HG03280 (cell line): ENCODE measurements around the gene TMUB1.
"Not testable (repeated sequence)": the region's sequence is repeated elsewhere in the genome, so short reads cannot be mapped to it uniquely, and the experiment has no call there.

Experiments
- ATAC-seq: cut with Tn5 transposase; IDR thresholded peaks from one replicate; pipeline ENCODE4 v1.9.1; 2021; ENCODE audit warnings: mild to moderate bottlenecking, moderate library complexity; ENCODE audit not compliant: unreplicated experiment

The TMUB1 gene

DNA sequence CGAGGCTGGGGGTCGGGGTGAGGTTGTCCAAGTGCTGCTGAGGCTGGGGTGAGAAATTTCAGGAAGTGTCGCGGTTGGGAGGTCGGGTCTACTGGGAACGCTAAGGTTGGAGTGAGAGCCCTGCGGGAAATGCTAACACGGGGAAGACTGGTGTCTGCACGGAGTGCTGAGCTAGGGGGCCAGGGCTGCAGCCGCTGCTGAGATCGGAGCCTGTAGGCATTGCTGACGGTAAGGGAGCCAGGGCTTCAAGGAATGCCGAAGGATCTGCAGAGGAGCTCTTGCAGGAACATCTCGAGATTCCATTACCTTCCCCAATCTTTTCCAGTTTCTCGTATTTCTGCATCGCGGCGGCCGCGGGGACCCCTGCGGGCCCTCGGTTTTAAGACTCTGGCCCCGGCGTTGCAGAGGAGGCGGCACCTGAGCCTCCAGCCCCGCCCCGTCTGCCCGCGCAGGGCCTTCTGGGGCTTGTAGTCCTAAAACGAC is 25.7 kb downstream of the TMUB1 start, which contains the start of gene CDK5:
Gene CDK5 (minus strand): TSS at position 392 of the 483 bp plus-strand sequence. CDS start 49 bp downstream, at position 343.
- ATAC-seq = peak; percentile 7

DNA sequence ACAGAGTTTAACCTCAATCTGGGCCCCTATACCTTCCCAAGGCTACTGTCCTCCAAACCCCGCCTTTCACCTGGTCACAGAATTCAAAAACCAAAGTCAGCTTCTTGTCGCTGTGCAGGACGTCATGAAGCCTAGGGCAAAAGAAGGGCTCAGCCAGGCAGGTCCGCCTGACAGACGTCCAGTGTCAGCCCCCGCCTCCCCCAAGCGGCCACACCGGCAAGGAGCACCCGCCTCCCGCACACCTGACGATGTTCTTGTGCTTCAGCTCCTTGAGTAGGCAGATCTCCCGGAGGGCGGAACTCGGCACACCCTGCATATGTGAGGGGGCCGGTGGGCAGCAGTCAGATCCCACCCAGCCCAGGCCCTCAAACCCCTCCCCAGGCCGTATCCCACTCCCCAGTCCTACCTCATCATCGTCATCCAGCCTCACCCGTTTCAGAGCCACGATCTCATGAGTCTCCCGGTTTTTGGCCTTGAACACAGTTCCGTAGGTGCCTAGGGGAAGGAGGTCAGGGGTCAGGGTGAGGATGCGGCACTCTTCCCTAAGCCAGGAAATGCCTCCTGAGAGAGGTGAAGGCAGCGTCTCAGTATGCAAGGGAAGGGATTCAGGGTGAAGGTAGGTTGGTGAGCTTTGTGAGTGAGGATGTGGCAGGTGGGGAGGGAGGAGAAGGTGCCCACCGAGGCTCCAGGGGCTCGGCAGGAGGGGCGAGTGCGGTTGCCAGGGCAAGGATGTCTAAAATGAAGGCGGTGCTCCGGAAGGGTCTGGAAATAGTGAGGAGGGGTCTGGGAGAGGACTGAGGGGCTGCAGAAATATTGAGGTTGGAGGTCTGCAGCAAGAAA is 26.4 kb downstream of the TMUB1 start:
- no peak for ATAC-seq

- ATAC-seq = no peak
Measured at GRCh38 chr7:151056283-151056665, 27.0 kb downstream of the TMUB1 start.

DNA sequence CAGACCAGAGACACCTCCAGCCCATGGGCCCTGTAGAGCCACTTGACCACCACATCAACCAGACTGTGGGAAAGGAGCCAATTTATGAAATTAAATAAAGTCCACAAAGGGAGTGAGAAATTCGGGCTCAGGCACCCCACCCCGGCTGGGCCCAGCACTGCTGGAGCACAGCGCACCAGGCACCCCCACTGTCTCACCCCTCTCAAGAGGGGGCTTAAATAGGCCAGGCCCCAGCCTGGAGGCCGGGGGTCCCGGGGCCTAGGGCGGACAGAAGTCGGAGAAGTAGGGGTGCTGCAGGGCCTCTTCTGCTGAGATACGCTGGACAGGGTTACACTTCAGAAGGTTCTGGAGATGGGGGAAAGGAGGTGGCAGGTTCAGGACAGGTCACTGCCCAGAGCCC is 29.5 kb downstream of the TMUB1 start:
- ATAC-seq = no peak

DNA sequence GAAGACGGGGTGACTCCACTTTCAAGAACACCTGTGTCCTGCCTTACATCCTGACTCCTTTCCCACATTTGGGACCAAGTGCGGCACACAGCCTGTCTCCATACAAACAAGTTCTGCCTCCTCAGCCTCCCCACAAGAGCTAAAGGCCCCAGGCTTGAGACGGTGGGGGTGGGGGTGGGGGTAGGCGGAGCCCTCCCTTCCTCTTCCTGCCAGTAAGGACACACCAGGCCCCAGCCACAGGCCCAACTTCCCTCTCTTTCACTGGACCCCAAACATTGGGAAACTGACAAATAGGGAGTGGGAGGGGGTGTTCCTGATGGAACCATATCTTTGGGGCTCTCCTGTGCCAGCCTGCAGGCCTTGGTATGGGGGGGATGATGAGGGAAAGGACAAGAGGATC is 30.2 kb downstream of the TMUB1 start:
- ATAC-seq = no peak

DNA sequence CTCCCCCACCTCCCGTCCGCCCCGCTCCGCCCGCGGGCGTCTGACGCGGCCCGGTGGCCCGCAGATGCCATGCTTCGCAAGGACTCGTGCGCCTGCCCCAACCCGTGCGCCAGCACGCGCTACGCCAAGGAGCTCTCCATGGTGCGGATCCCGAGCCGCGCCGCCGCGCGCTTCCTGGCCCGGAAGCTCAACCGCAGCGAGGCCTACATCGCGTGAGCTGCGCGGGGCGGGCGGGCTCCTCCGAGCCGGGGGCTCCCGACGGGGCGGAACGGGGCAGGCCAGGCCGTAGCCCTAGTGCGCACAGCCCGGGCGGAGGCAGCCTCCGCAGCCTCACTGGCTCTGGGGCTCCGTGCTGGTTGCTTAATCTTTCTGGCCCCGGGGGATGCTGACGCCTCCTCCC is 32.2 kb downstream of the TMUB1 start:
- ATAC-seq = no peak

DNA sequence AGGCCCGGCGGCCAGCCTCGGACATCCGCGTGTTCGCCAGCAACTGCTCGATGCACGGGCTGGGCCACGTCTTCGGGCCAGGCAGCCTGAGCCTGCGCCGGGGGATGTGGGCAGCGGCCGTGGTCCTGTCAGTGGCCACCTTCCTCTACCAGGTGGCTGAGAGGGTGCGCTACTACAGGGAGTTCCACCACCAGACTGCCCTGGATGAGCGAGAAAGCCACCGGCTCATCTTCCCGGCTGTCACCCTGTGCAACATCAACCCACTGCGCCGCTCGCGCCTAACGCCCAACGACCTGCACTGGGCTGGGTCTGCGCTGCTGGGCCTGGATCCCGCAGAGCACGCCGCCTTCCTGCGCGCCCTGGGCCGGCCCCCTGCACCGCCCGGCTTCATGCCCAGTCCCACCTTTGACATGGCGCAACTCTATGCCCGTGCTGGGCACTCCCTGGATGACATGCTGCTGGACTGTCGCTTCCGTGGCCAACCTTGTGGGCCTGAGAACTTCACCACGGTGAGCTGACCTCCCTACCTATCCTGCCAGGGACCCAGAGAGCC is 34.3 kb downstream of the TMUB1 start:
- no peak for ATAC-seq

DNA sequence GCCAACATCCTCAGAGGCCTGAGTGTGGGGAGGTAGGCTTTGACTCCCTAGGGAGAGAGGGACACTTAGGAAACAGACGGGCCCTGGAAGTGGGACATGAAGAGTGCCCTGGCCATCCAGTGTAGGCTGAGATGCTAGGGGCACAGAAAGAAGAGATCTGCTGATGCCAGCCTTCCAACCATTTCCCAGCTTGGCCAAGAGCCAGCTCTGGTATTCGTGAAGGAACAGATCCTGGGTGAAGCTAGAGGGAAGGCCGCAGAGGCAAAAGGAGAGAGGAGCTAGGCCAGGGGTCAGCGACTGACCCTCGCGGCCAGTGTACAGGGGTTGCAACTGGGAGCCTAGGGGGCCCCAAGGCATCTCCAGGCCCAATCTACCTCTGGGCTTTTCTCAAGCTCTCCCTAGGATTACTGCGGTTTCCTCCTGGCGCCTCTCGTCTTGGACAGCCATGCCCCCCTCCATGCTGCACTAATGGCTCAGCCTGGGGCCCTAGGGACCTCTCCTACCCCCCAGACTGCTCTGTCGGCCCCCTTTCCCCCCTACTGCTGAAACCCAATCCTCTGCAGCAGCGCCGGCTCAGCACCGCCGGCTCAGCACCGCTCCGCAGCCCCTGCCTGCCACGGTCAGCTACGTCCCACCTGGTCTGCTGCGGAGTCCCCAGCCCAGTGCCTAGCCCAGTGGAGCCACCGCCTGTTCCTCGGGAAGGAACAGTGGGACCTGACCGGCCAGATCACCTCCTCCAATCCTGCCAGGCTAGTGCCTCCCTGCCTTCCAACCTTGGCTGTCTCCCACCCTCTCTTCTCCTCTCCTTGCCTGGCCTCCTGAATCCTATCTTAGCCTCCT is 35.1 kb downstream of the TMUB1 start, which contains the start of gene ASIC3:
Gene ASIC3 (plus strand): TSS at position 556 of the 840 bp plus-strand sequence. CDS start 355 bp downstream, outside the sequence.
- no peak for ATAC-seq

DNA sequence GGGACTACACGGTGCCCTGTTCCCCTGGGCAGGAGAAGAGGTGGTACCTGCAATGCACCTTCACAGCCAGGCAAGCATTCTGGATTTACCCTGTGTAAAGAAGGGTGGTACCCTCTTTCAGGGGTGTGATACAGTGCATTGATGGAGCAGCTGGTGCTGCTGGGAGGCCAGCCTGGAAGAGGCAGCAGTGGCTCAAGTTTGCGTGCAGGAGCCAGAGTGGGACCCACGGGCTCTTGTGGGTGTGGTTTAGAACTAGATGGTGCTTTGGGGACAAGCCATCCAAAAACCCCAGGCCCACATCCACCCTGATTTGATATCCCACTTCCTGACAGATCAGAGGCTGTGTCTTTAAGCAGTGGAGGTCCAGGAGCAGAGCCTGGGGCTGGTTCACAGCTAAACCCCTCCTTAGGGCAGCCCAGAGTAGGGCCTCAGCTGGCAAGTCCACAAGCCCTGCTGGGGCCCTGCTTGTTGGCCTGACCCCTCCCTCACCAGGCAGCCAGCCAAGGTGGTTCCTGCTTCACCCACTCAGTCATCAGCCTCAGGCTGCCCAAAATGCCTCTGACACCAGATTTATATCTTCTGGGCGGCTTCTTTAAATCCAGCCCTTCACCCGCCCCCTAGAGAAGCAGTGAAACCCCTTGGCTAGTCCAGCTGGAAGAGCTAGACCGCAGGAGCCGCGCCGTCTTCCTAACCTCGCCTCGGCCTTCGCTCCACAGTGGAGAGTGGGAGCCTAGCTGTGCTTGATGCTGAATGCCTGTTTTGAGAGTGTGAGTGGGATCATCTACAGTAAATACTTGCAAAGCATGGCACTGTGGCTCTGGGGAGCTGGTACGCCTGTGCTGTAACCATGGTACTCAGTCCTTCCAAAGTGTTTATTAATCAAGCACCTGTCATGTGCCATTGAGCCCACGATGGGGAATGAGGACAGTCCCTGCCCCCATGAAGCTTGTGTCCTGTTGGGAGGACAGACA is 36.4 kb downstream of the TMUB1 start:
- no peak for ATAC-seq

- ATAC-seq = no peak
Measured at GRCh38 chr7:151045967-151046366, 37.3 kb downstream of the TMUB1 start.

GRCh38 chr7:151045262-151045661 is 38.0 kb downstream of the TMUB1 start:
- no peak for ATAC-seq

GRCh38 chr7:151043959-151044358 is 39.3 kb downstream of the TMUB1 start:
- no peak for ATAC-seq

GRCh38 chr7:151043449-151043848 is 39.8 kb downstream of the TMUB1 start:
- ATAC-seq = not testable (repeated sequence)

DNA sequence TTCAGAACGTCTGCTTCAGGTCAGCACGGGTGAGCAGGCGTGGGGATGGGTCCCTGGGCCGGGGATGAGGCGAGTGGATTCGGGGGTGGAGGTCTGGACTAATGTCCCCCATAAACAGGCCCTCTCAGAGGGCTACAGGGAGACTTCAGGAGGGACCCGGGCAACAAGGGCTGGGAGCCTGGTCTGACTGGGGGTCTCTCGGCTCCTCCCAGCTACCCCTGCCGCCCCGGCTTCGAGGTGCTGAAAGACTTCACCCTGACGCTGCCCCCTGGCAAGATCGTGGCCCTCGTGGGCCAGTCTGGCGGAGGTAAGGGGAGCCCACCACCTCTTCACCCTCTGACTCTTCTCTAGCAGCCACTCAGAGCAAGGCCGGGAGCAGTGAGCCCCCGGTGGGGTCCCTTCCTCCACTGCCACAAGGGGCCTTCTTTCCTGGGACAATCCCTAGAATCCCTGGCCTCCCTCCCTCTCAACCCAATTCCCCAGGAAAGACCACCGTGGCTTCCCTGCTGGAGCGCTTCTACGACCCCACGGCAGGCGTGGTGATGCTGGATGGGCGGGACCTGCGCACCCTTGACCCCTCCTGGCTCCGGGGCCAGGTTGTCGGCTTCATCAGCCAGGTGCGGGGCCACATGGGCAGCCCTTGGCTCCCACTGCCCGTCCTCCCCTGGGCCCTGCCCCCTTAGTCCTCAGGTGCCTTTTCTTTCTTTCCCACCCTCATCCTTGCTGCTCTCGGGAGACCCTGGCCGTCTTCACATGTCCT is 42.5 kb downstream of the TMUB1 start:
- ATAC-seq = no peak

- no peak for ATAC-seq
Measured at GRCh38 chr7:151039850-151040548, 43.3 kb downstream of the TMUB1 start.

GRCh38 chr7:151038951-151039849 is 44.1 kb downstream of the TMUB1 start:
- ATAC-seq = no peak

GRCh38 chr7:151035902-151036301 is 47.4 kb downstream of the TMUB1 start:
- ATAC-seq = no peak
